ENCODE data around the gene INPP5K.
"Not testable (repeated sequence)": the region's sequence is repeated elsewhere in the genome, so short reads cannot be mapped to it uniquely, and the experiment has no call there.

The INPP5K gene

GRCh38 chr17:1516388-1517161, at the start of gene INPP5K:
Gene INPP5K, minus strand, starts transcription at chr17:1516612. Its CDS starts 113 bp downstream, at chr17:1516499.
- peaks cover 14 to 26% of the 10 kb centered on the region in 2 donors for H3K36me3 ChIP-seq (ENCODE audit: control insufficient read depth in 2 of 2, insufficient read depth in 2 of 2, low read length in 2 of 2)
- H3K9ac ChIP-seq (ENCODE audit: low read depth in 1 of 2, low read length in 2 of 2): peak within 1 kb of the TSS; percentile 97 to 98
- peak within 1 kb of the TSS; percentile 89 to 93 for H3K4me3 ChIP-seq (ENCODE audit: low read length in 2 of 2)
- peak within 1 kb of the TSS; percentile 97 to 98 for H3K27ac ChIP-seq (ENCODE audit: low read depth in 2 of 2, low read length in 2 of 2)
- H3K9me3 ChIP-seq (ENCODE audit: control insufficient read depth in 2 of 2, low read length in 2 of 2): no peaks in the 10 kb centered on the region
- no peaks in the 10 kb centered on the region for H3K27me3 ChIP-seq (ENCODE audit: control insufficient read depth in 2 of 2, insufficient read depth in 2 of 2, low read length in 2 of 2)
- H3K4me1 ChIP-seq (ENCODE audit: control insufficient read depth in 2 of 2, insufficient read depth in 2 of 2, low read length in 2 of 2): peaks cover 30 to 31% of the 10 kb centered on the region in 2 donors

- Histone ChIP-seq H3K4me3 (ENCODE audit: low read length in 2 of 2) (no peak overlapping the region), H3K4me1 (ENCODE audit: control insufficient read depth in 2 of 2, insufficient read depth in 2 of 2, low read length in 2 of 2) (peaks cover 9 to 10% of the 10 kb centered on the region in 2 donors), H3K36me3 (ENCODE audit: control insufficient read depth in 2 of 2, insufficient read depth in 2 of 2, low read length in 2 of 2) (no peaks in the 10 kb centered on the region), H3K27ac (ENCODE audit: low read depth in 2 of 2, low read length in 2 of 2) (no peak overlapping the region), H3K27me3 (ENCODE audit: control insufficient read depth in 2 of 2, insufficient read depth in 2 of 2, low read length in 2 of 2) (peaks cover 0 to 5% of the 10 kb centered on the region in 2 donors), H3K9ac (ENCODE audit: low read depth in 1 of 2, low read length in 2 of 2) (no peak overlapping the region), H3K9me3 (ENCODE audit: control insufficient read depth in 2 of 2, low read length in 2 of 2) (no peaks in the 10 kb centered on the region)
These were observed 49.5 kb upstream of the INPP5K start for GRCh38 chr17:1565877-1566276.

- H3K4me1 ChIP-seq (ENCODE audit: control insufficient read depth in 2 of 2, insufficient read depth in 2 of 2, low read length in 2 of 2): peaks cover 21 to 27% of the 10 kb centered on the region in 2 donors
- H3K27me3 ChIP-seq (ENCODE audit: control insufficient read depth in 2 of 2, insufficient read depth in 2 of 2, low read length in 2 of 2): peaks cover 0 to 5% of the 10 kb centered on the region in 2 donors
- no peak overlapping the region for H3K27ac ChIP-seq (ENCODE audit: low read depth in 2 of 2, low read length in 2 of 2)
- no peaks in the 10 kb centered on the region for H3K9me3 ChIP-seq (ENCODE audit: control insufficient read depth in 2 of 2, low read length in 2 of 2)
- no peak overlapping the region for H3K9ac ChIP-seq (ENCODE audit: low read depth in 1 of 2, low read length in 2 of 2)
- H3K36me3 ChIP-seq (ENCODE audit: control insufficient read depth in 2 of 2, insufficient read depth in 2 of 2, low read length in 2 of 2): no peaks in the 10 kb centered on the region
- no peak overlapping the region for H3K4me3 ChIP-seq (ENCODE audit: low read length in 2 of 2)
These were observed 47.6 kb upstream of the INPP5K start for GRCh38 chr17:1563786-1564613.

- H3K27ac ChIP-seq (ENCODE audit: low read depth in 2 of 2, low read length in 2 of 2); H3K27me3 ChIP-seq (ENCODE audit: control insufficient read depth in 2 of 2, insufficient read depth in 2 of 2, low read length in 2 of 2); H3K9me3 ChIP-seq (ENCODE audit: control insufficient read depth in 2 of 2, low read length in 2 of 2); H3K36me3 ChIP-seq (ENCODE audit: control insufficient read depth in 2 of 2, insufficient read depth in 2 of 2, low read length in 2 of 2): not testable (repeated sequence)
- peaks cover 21 to 28% of the 10 kb centered on the region in 2 donors for H3K4me1 ChIP-seq (ENCODE audit: control insufficient read depth in 2 of 2, insufficient read depth in 2 of 2, low read length in 2 of 2)
- peak overlapping the region; percentile 56 to 57 for H3K4me3 ChIP-seq (ENCODE audit: low read length in 2 of 2)
- peak overlapping the region in 1 of 2 donors; percentile 32 for H3K9ac ChIP-seq (ENCODE audit: low read depth in 1 of 2, low read length in 2 of 2)
These were observed 47.0 kb upstream of the INPP5K start for GRCh38 chr17:1563471-1563785.

- no peaks in the 10 kb centered on the region for H3K36me3 ChIP-seq (ENCODE audit: control insufficient read depth in 2 of 2, insufficient read depth in 2 of 2, low read length in 2 of 2)
- H3K9me3 ChIP-seq (ENCODE audit: control insufficient read depth in 2 of 2, low read length in 2 of 2): no peaks in the 10 kb centered on the region
- peak overlapping the region; percentile 70 to 77 for H3K9ac ChIP-seq (ENCODE audit: low read depth in 1 of 2, low read length in 2 of 2)
- peaks cover 0 to 5% of the 10 kb centered on the region in 2 donors for H3K27me3 ChIP-seq (ENCODE audit: control insufficient read depth in 2 of 2, insufficient read depth in 2 of 2, low read length in 2 of 2)
- peak overlapping the region; percentile 78 to 80 for H3K4me3 ChIP-seq (ENCODE audit: low read length in 2 of 2)
- peak overlapping the region; percentile 84 to 86 for H3K27ac ChIP-seq (ENCODE audit: low read depth in 2 of 2, low read length in 2 of 2)
- H3K4me1 ChIP-seq (ENCODE audit: control insufficient read depth in 2 of 2, insufficient read depth in 2 of 2, low read length in 2 of 2): peaks cover 21 to 28% of the 10 kb centered on the region in 2 donors
These were observed 45.8 kb upstream of the INPP5K start for GRCh38 chr17:1562176-1562643.

GRCh38 chr17:1561420-1562175, 45.2 kb upstream of the INPP5K start:
- Histone ChIP-seq H3K27me3 (ENCODE audit: control insufficient read depth in 2 of 2, insufficient read depth in 2 of 2, low read length in 2 of 2) (peaks cover 0 to 5% of the 10 kb centered on the region in 2 donors), H3K9me3 (ENCODE audit: control insufficient read depth in 2 of 2, low read length in 2 of 2) (no peaks in the 10 kb centered on the region), H3K4me1 (ENCODE audit: control insufficient read depth in 2 of 2, insufficient read depth in 2 of 2, low read length in 2 of 2) (peaks cover 21 to 31% of the 10 kb centered on the region in 2 donors)

GRCh38 chr17:1560858-1561355, 44.5 kb upstream of the INPP5K start:
- Histone ChIP-seq H3K27me3 (ENCODE audit: control insufficient read depth in 2 of 2, insufficient read depth in 2 of 2, low read length in 2 of 2) (peaks cover 0 to 5% of the 10 kb centered on the region in 2 donors), H3K36me3 (ENCODE audit: control insufficient read depth in 2 of 2, insufficient read depth in 2 of 2, low read length in 2 of 2) (peaks cover 0 to 2% of the 10 kb centered on the region in 2 donors), H3K27ac (ENCODE audit: low read depth in 2 of 2, low read length in 2 of 2) (no peak overlapping the region), H3K9ac (ENCODE audit: low read depth in 1 of 2, low read length in 2 of 2) (peak overlapping the region in 1 of 2 donors; percentile 70), H3K4me3 (ENCODE audit: low read length in 2 of 2) (peak overlapping the region; percentile 78 to 80), H3K9me3 (ENCODE audit: control insufficient read depth in 2 of 2, low read length in 2 of 2) (no peaks in the 10 kb centered on the region), H3K4me1 (ENCODE audit: control insufficient read depth in 2 of 2, insufficient read depth in 2 of 2, low read length in 2 of 2) (peaks cover 19 to 32% of the 10 kb centered on the region in 2 donors)

More at GRCh38 chr17:1561420-1562175, 45.2 kb upstream of the INPP5K start:
- no peaks in the 10 kb centered on the region for H3K36me3 ChIP-seq (ENCODE audit: control insufficient read depth in 2 of 2, insufficient read depth in 2 of 2, low read length in 2 of 2)
- H3K9ac ChIP-seq (ENCODE audit: low read depth in 1 of 2, low read length in 2 of 2): peak overlapping the region; percentile 70 to 77
- H3K27ac ChIP-seq (ENCODE audit: low read depth in 2 of 2, low read length in 2 of 2): peak overlapping the region; percentile 84 to 86
- peak overlapping the region; percentile 78 to 80 for H3K4me3 ChIP-seq (ENCODE audit: low read length in 2 of 2)

GRCh38 chr17:1560101-1560857, 43.9 kb upstream of the INPP5K start:
- peaks cover 0 to 2% of the 10 kb centered on the region in 2 donors for H3K36me3 ChIP-seq (ENCODE audit: control insufficient read depth in 2 of 2, insufficient read depth in 2 of 2, low read length in 2 of 2)
- peaks cover 0 to 5% of the 10 kb centered on the region in 2 donors for H3K27me3 ChIP-seq (ENCODE audit: control insufficient read depth in 2 of 2, insufficient read depth in 2 of 2, low read length in 2 of 2)
- peak overlapping the region in 1 of 2 donors; percentile 70 for H3K9ac ChIP-seq (ENCODE audit: low read depth in 1 of 2, low read length in 2 of 2)
- H3K27ac ChIP-seq (ENCODE audit: low read depth in 2 of 2, low read length in 2 of 2): no peak overlapping the region
- peak overlapping the region in 1 of 2 donors; percentile 80 for H3K4me3 ChIP-seq (ENCODE audit: low read length in 2 of 2)
- H3K9me3 ChIP-seq (ENCODE audit: control insufficient read depth in 2 of 2, low read length in 2 of 2): no peaks in the 10 kb centered on the region
- H3K4me1 ChIP-seq (ENCODE audit: control insufficient read depth in 2 of 2, insufficient read depth in 2 of 2, low read length in 2 of 2): peaks cover 25 to 38% of the 10 kb centered on the region in 2 donors
